ENCODE results near the gene HS1BP3. TPM values are rescaled to one million over a fixed set of nuclear protein-coding genes. Genes with fewer than 3 reads are reported as not detected.
A peak's percentile ranks its signal among the peaks of the same experiment; 100 is the strongest.

HS1BP3 gene
- total and polyA plus RNA-seq, 2 of the 13 experiments (the other 11 are each of a cell fraction or from before 2014, with no cell fraction given): 15.2 to 22.0 TPM

- TF ChIP-seq ZBTB20 (CRISPR knock-in tag; IDR thresholded peaks at IDR 0.05; ENCODE audit: borderline replicate concordance, low read depth) (no peak), ZNF292 (CRISPR knock-in tag; IDR thresholded peaks at IDR 0.05; ENCODE audit: borderline replicate concordance, low read depth) (no peak), ZSCAN21 (CRISPR knock-in tag; IDR thresholded peaks at IDR 0.05; ENCODE audit: borderline replicate concordance) (0 out of 2 replicates have a peak, but pooled peaks have one; percentile 2), THAP7 (CRISPR knock-in tag; IDR thresholded peaks at IDR 0.05) (no peak), MXD4 (CRISPR knock-in tag; IDR thresholded peaks at IDR 0.05) (no peak), ZNF280D (CRISPR knock-in tag; IDR thresholded peaks at IDR 0.05) (no peak), TRAFD1 (CRISPR knock-in tag; IDR thresholded peaks at IDR 0.05; ENCODE audit: borderline replicate concordance) (0 out of 2 replicates have a peak, but pooled peaks have one; percentile 1), ZBTB4 (CRISPR knock-in tag; IDR thresholded peaks at IDR 0.05; ENCODE audit: borderline replicate concordance) (0 out of 2 replicates have a peak, but pooled peaks have one; percentile 6), ZNF776 (CRISPR knock-in tag; IDR thresholded peaks at IDR 0.05) (0 out of 2 replicates have a peak, but pooled peaks have one; percentile 12), ZNF619 (CRISPR knock-in tag; IDR thresholded peaks at IDR 0.05) (no peak)
Measured at GRCh38 chr2:20615068-20615465, 35.8 kb downstream of the HS1BP3 start (continued).

All from HepG2 (cell line).